Forelimb muscle (tissue), 1 donor: ENCODE results near the gene ANKRD2. TPM values are rescaled to one million over a fixed set of nuclear protein-coding genes. Genes with fewer than 3 reads are reported as not detected.

Source experiments
- polyA plus RNA-seq: library from polyadenylated mRNA; unstranded; fragments of 120-200 nt; gene quantifications from one replicate; pipeline ENCODE4 v1.2.1, GENCODE V29; 2013; ENCODE audit not compliant: insufficient read length

ANKRD2 gene
- polyA plus RNA-seq, 1 donor, result 48.1 TPM

Other genes with a start within 250 kb of the ANKRD2 start
- gene FRAT2, start 238.1 kb upstream of the ANKRD2 start, polyA plus RNA-seq, result 3.6 TPM
- 22.8 TPM for gene RRP12, start 171.4 kb upstream of the ANKRD2 start, polyA plus RNA-seq
- 86.9 TPM for gene PGAM1, start 146.6 kb upstream of the ANKRD2 start, polyA plus RNA-seq
- 22.8 TPM for gene EXOSC1, start 126.8 kb upstream of the ANKRD2 start, polyA plus RNA-seq
- 28.8 TPM for gene ZDHHC16, start 126.6 kb upstream of the ANKRD2 start, polyA plus RNA-seq
- 63.0 TPM for gene MMS19, start 74.4 kb upstream of the ANKRD2 start, polyA plus RNA-seq
- 13.8 TPM for gene UBTD1, start 73.9 kb upstream of the ANKRD2 start, polyA plus RNA-seq
- gene HOGA1, start 11.6 kb downstream of the ANKRD2 start, polyA plus RNA-seq, result 0.90 TPM
- 0.11 TPM for gene C10orf62, start 16.9 kb downstream of the ANKRD2 start, polyA plus RNA-seq
- 4.2 TPM for gene MORN4, start 60.7 kb downstream of the ANKRD2 start, polyA plus RNA-seq
- gene PI4K2A, start 67.9 kb downstream of the ANKRD2 start, polyA plus RNA-seq, result 9.5 TPM
- 6.0 TPM for gene AVPI1, start 114.5 kb downstream of the ANKRD2 start, polyA plus RNA-seq
- gene MARVELD1, start 141.0 kb downstream of the ANKRD2 start, polyA plus RNA-seq, result 37.1 TPM
- 13.0 TPM for gene ZFYVE27, start 164.3 kb downstream of the ANKRD2 start, polyA plus RNA-seq
- gene SFRP5, start 199.2 kb downstream of the ANKRD2 start, polyA plus RNA-seq, result 1.1 TPM